Gastroesophageal sphincter (tissue), 4 donors: ENCODE data around the gene TEX14. TPM values are rescaled to one million over a fixed set of nuclear protein-coding genes. Genes with fewer than 3 reads are reported as not detected.

Experiments
- ATAC-seq: fragments of 150-250 bp; one replicate; pipeline ENCODE4 v1.9.1; 2016; ENCODE audit warnings: mild to moderate bottlenecking, moderate library complexity
- H3K27ac ChIP-seq, 4 donors: fragments of 200-600 bp; sonication (generic) in 3 of 4; 1 replicate in 3 of 4; 2 replicates in 1 of 4; pipeline ENCODE4 v1.5.1; 2016 to 2019
- H3K27me3 ChIP-seq: fragments of 200-600 bp; sonication (generic); one replicate; pipeline ENCODE4 v1.5.1; 2019
- H3K36me3 ChIP-seq, 2 donors: fragments of 200-600 bp; sonication (generic); one replicate each; pipeline ENCODE4 v1.5.1; 2019; ENCODE audit warnings: control low read depth in 1 of 2
- H3K4me1 ChIP-seq, 3 donors: fragments of 200-600 bp; sonication (generic); 1 replicate in 2 of 3; 2 replicates in 1 of 3; pipeline ENCODE4 v1.5.1; 2016 to 2019; ENCODE audit warnings: control low read depth in 2 of 3
- H3K4me3 ChIP-seq, 2 donors: fragments of 200-600 bp; sonication (generic); one replicate each; pipeline ENCODE4 v1.5.1; 2019; ENCODE audit warnings: mild to moderate bottlenecking in 1 of 2, moderate library complexity in 1 of 2
- H3K9me3 ChIP-seq, 3 donors: fragments of 200-600 bp; sonication (generic); one replicate each; pipeline ENCODE4 v1.5.1; 2017 to 2019; ENCODE audit warnings: control low read depth in 2 of 3
- CTCF ChIP-seq, 4 experiments: fragments of 200-600 bp in 2 of 4; fragments of 450-650 bp in 2 of 4; sonication (generic) in 1 of 4; IDR thresholded peaks; one replicate each; pipeline ENCODE4 v1.5.1; 2017 to 2019; ENCODE audit warnings: antibody characterized with exemption in 4 of 4, mild to moderate bottlenecking in 2 of 4, moderate library complexity in 2 of 4
- EP300 ChIP-seq: sonication (generic); formaldehyde crosslinking; IDR thresholded peaks from one replicate; pipeline ENCODE4 v1.6.1; 2017; ENCODE audit warnings: antibody characterized with exemption, mild to moderate bottlenecking
- POLR2A ChIP-seq, 2 donors: fragments of 450-650 bp; IDR thresholded peaks; one replicate each; pipeline ENCODE4 v1.6.1; 2017; ENCODE audit warnings: antibody characterized with exemption in 2 of 2, mild to moderate bottlenecking in 2 of 2, moderate library complexity in 1 of 2
- POLR2AphosphoS5 ChIP-seq: sonication (generic); formaldehyde crosslinking; IDR thresholded peaks from one replicate; pipeline ENCODE4 v1.6.1; 2017; ENCODE audit warnings: antibody characterized with exemption
- WGBS, 2 donors: methylation state at CpG; one replicate each; pipeline ENCODE4 v1.1.5; 2018; ENCODE audit warnings: low coverage in 1 of 2; 5-methylcytosine and 5-hydroxymethylcytosine counted together
- total RNA-seq, 4 donors: library from RNA; depleted of rRNA; stranded (reverse); fragments of >200 nt; gene quantifications; one replicate each; pipeline ENCODE4 v1.1.0, GENCODE V29; 2016

Gene TEX14
- total RNA-seq, 4 donors from 2014 or later = 0.05 to 0.78 (median 0.11) TPM

GRCh38 chr17:58531661-58532554 lies 159.9 kb downstream of the TEX14 start:
- WGBS, 2 donors = 8% methylated on average over 6 to 7 of the region's 82 CpGs
- ATAC-seq = peak; percentile 92

DNA sequence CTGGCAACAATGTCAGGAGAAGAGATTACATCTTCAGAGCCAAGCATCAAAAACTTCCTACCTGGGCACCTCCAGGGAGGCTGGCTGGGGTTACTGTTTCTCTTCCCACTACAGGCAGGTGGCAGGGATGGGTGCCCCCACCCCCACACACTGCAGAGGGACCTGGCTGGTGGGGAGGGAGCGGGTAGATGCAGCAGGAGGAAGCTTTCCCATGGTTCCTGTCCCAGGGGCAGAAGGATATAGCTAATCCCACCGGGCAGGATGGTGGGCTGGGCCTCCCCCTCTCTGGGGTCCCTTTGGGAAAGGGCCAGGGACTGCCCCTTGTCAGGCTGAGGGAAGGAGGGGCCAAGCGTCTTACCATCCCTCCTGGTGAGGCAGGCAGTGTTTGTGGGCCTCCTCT lies 160.7 kb downstream of the TEX14 start:
- H3K9me3 ChIP-seq = no peaks in the 10 kb centered on the region
- H3K4me3 ChIP-seq = peak overlapping the region; percentile 49 to 69
- no peaks in the 10 kb centered on the region for H3K27me3 ChIP-seq
- no CpG with 5 or more reads among the region's 3 CpGs for WGBS, 2 donors
- peaks cover 0 to 49% (median 9%) of the 10 kb centered on the region in 3 donors for H3K4me1 ChIP-seq
- peak overlapping the region in 3 of 4 donors; percentile 69 to 80 (median 74) for H3K27ac ChIP-seq
- no peak for ATAC-seq
- TF ChIP-seq CTCF (IDR thresholded peaks at IDR 0.05) = no peak
- no peak for TF ChIP-seq POLR2A (IDR thresholded peaks at IDR 0.05)
- TF ChIP-seq EP300 = no peak
- TF ChIP-seq POLR2AphosphoS5 = no peak
- H3K36me3 ChIP-seq = no peaks in the 10 kb centered on the region

More at GRCh38 chr17:58531661-58532554, 159.9 kb downstream of the TEX14 start:
- no peaks in the 10 kb centered on the region for H3K9me3 ChIP-seq
- peaks cover 0 to 49% (median 9%) of the 10 kb centered on the region in 3 donors for H3K4me1 ChIP-seq
- H3K36me3 ChIP-seq = no peaks in the 10 kb centered on the region
- H3K27ac ChIP-seq = peak overlapping the region in 3 of 4 donors; percentile 69 to 80 (median 74)
- H3K4me3 ChIP-seq = peak overlapping the region; percentile 49 to 69
- H3K27me3 ChIP-seq = no peaks in the 10 kb centered on the region
- TF ChIP-seq POLR2AphosphoS5 (no peak), EP300 (no peak), POLR2A (IDR thresholded peaks at IDR 0.05) (no peak), CTCF (IDR thresholded peaks at IDR 0.05) (no peak)

GRCh38 chr17:58530655-58531054 lies 161.2 kb downstream of the TEX14 start:
- H3K4me3 ChIP-seq = no peak overlapping the region

DNA sequence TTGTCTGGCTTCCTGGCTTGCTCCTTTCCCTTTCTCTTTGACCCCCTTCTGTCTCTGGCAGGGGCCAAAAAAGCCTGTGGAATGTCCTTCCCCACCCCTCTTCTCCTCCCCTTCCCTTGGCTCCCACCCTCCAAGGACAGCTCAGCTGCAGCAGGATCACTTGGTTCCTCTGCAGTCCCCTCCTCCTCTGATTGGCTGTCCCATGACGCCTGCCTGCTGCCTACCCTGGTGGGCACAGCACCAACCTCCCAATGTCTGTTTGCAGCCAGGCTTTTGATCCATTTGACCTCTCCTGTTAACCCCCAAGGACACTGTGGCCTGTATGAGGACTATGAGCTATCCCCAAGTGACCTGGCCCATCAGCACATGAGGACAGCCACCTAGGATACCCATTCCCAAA lies 162.6 kb downstream of the TEX14 start:
- ATAC-seq = no peak
- Histone ChIP-seq H3K36me3 (no peaks in the 10 kb centered on the region), H3K4me3 (no peak overlapping the region), H3K27ac (no peak overlapping the region), H3K27me3 (no peaks in the 10 kb centered on the region), H3K4me1 (peaks cover 0 to 54% (median 16%) of the 10 kb centered on the region in 3 donors), H3K9me3 (no peaks in the 10 kb centered on the region)
- WGBS, 2 donors = 17 to 71% methylated on average over 1 of the region's 1 CpG
- no peak for TF ChIP-seq EP300
- no peak for TF ChIP-seq POLR2AphosphoS5
- TF ChIP-seq POLR2A (IDR thresholded peaks at IDR 0.05) = no peak
- TF ChIP-seq CTCF (IDR thresholded peaks at IDR 0.05) = no peak

More at GRCh38 chr17:58530655-58531054, 161.2 kb downstream of the TEX14 start:
- Histone ChIP-seq H3K36me3 (no peaks in the 10 kb centered on the region), H3K27ac (peak overlapping the region in 2 of 4 donors; percentile 74 to 80), H3K9me3 (no peaks in the 10 kb centered on the region), H3K4me1 (peaks cover 0 to 49% (median 10%) of the 10 kb centered on the region in 3 donors), H3K27me3 (no peaks in the 10 kb centered on the region)
- no peak for ATAC-seq
- 60% methylated on average over 1 of the region's 2 CpGs; no CpG with 5 or more reads in 1 of the 2 donors for WGBS, 2 donors
- TF ChIP-seq EP300 (no peak), POLR2AphosphoS5 (no peak), POLR2A (IDR thresholded peaks at IDR 0.05) (no peak), CTCF (IDR thresholded peaks at IDR 0.05) (no peak)
